ENCODE measurements around the gene CHERP.
A peak's percentile ranks its signal among the peaks of the same experiment; 100 is the strongest.
"Not testable (repeated sequence)": the region's sequence is repeated elsewhere in the genome, so short reads cannot be mapped to it uniquely, and the experiment has no call there.

The CHERP gene

GRCh38 chr19:16520074-16520973 is 21.9 kb downstream of the CHERP start:
- no peak for DNase-seq (ENCODE audit: low read depth, low spot score)

- DNase-seq (ENCODE audit: low read depth, low spot score), result no peak
Observed at GRCh38 chr19:16519230-16519687, 23.0 kb downstream of the CHERP start.

- no peak for DNase-seq (ENCODE audit: low read depth, low spot score)
Observed at GRCh38 chr19:16518483-16519229, 23.6 kb downstream of the CHERP start.

- DNase-seq (ENCODE audit: low read depth, low spot score), result no peak
Observed at GRCh38 chr19:16518061-16518460, 24.2 kb downstream of the CHERP start.

- no peak for DNase-seq (ENCODE audit: low read depth, low spot score)
Observed at GRCh38 chr19:16516923-16517610, 25.2 kb downstream of the CHERP start.

GRCh38 chr19:16516381-16516780 is 25.9 kb downstream of the CHERP start:
- no peak for DNase-seq (ENCODE audit: low read depth, low spot score)

GRCh38 chr19:16514383-16515019 is 27.7 kb downstream of the CHERP start:
- no peak for DNase-seq (ENCODE audit: low read depth, low spot score)

GRCh38 chr19:16512611-16513010 is 29.6 kb downstream of the CHERP start:
- not testable (repeated sequence) for DNase-seq (ENCODE audit: low read depth, low spot score)

- DNase-seq (ENCODE audit: low read depth, low spot score), result no peak
Observed at GRCh38 chr19:16509141-16510061, 32.8 kb downstream of the CHERP start.

GRCh38 chr19:16508546-16508945 is 33.7 kb downstream of the CHERP start:
- no peak for DNase-seq (ENCODE audit: low read depth, low spot score)

- DNase-seq (ENCODE audit: low read depth, low spot score), result no peak
Observed at GRCh38 chr19:16506961-16507360, 35.3 kb downstream of the CHERP start.

GRCh38 chr19:16506161-16506560 is 36.1 kb downstream of the CHERP start:
- DNase-seq (ENCODE audit: low read depth, low spot score), result not testable (repeated sequence)

GRCh38 chr19:16504271-16504670 is 38.0 kb downstream of the CHERP start:
- no peak for DNase-seq (ENCODE audit: low read depth, low spot score)

GRCh38 chr19:16497837-16498236 is 44.4 kb downstream of the CHERP start:
- DNase-seq (ENCODE audit: low read depth, low spot score), result no peak

GRCh38 chr19:16497042-16497441 is 45.2 kb downstream of the CHERP start:
- no peak for DNase-seq (ENCODE audit: low read depth, low spot score)

GRCh38 chr19:16496613-16496983 is 45.6 kb downstream of the CHERP start:
- no peak for DNase-seq (ENCODE audit: low read depth, low spot score)

- DNase-seq (ENCODE audit: low read depth, low spot score), result peak; percentile 93
Observed at GRCh38 chr19:16495982-16496612, 46.1 kb downstream of the CHERP start, which contains the start of the genes C19orf44 and CALR3. Gene C19orf44, plus strand, starts transcription at chr19:16496394. Its CDS starts 4,399 bp downstream, at chr19:16500793. Gene CALR3, minus strand, starts transcription at chr19:16496167. Its CDS starts 38 bp downstream, at chr19:16496129.

- not testable (repeated sequence) for DNase-seq (ENCODE audit: low read depth, low spot score)
Observed at GRCh38 chr19:16486476-16486875, 55.8 kb downstream of the CHERP start.

- no peak for DNase-seq (ENCODE audit: low read depth, low spot score)
Observed at GRCh38 chr19:16482745-16483144, 59.5 kb downstream of the CHERP start.

- no peak for DNase-seq (ENCODE audit: low read depth, low spot score)
Observed at GRCh38 chr19:16477311-16477710, 64.9 kb downstream of the CHERP start.

Measured in activated naive CD8-positive, alpha-beta T cell treated with anti-CD3 and anti-CD28 coated beads, Interleukin-2, amount 50 U/mL, for 16 hours (primary cell).